ENCODE measurements around the gene SMG6.

The SMG6 gene

DNA sequence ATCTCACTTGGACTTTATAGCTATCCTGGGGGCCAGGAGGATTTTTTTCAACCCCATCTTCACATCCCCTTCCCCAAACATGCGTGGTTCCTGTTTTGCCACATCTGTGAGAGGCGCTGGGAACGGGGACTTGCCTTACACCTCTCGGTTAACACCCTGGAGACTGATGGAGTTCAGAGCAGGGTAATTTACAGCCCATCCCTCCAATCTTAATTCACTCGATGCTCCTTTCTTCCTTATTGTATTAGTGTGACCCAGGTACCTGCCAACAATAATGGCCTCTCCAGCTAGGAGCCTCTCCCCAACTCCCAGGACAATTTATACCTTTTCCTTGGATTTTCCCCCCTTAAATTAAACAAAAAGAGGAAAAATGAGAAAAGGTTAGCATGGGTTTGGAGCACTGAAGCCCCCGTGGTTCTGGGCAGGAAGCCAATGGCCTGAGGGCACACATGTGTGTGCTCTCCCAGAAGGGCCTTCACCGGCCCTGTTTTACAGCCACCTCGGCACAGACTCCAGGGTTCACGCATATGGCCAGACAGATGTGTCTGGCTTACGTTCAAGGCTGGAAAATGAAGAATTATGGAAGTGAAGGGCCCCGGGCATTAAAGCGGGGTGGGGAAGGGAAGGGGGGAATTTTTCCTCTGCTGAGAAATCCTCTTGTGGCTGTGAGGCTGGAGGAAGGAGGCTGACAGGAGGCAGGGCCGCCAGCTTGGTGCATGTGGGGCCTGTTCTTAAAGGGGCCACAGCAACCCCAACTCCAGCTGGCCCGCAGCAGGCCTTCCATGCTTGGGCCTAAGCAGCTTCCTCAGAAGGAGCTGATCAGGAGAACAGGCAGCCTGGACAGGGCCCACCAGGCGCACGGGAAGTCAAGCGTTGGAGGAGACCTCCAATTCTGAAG, 227.2 kb downstream of the SMG6 start:
- no peak for DNase-seq (ENCODE audit: low spot score)

DNA sequence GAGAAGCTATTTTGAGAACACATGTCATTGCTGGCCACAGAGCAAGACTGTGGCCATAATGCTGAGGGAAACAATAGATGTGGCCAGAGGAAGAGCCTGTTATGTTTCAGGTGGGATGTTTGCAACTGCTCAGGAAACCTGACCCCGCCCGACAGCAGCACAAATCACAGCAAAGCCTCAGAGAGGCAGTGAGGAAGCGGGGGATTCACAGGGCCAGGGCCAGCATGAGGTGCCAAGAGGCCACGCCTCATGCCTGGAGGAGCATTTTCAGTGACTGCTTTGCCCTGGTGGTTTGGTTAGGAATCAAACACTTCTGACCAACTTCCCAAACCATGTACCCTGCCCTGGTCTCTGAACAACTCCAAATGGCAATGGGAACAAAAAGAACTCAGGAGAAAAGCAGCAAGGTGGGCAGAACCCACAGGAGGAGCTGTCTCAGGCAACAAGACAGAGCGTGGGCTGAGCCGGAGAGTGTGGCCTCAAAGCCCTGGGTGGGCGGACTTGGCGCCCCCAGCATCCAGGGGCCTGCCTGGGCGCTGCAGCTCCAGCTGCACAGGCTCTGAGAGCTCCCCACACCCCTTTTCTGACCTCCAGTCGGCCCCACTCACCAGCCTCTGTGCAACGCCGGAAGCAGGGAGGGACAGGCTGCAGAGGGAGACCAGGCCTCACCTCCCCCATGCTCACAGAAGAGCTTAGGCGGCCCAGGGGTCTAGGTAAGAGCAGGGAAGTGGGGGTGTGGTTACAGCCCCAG, 228.1 kb downstream of the SMG6 start:
- no peak for DNase-seq (ENCODE audit: low spot score)

DNA sequence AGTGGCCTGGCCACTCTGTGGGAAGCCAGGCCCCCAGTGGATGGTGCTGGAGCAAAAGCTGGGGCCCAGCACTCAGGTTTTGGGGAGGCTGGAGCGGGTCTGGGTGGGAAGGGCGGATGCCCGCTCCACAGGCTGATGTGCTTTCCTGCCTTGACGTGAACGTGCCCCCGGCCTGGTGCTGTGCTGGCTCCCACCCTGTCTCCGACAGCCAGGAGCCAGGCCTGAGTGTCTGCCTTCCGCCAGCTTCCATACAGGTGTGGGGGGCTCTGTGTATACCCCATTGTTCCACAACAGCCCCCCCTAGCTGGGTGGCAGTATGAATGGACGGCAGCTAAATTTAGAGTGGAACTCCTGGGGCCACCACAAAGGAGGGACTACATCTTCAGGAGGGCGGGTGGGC, 228.7 kb downstream of the SMG6 start:
- no peak for DNase-seq (ENCODE audit: low spot score)

DNA sequence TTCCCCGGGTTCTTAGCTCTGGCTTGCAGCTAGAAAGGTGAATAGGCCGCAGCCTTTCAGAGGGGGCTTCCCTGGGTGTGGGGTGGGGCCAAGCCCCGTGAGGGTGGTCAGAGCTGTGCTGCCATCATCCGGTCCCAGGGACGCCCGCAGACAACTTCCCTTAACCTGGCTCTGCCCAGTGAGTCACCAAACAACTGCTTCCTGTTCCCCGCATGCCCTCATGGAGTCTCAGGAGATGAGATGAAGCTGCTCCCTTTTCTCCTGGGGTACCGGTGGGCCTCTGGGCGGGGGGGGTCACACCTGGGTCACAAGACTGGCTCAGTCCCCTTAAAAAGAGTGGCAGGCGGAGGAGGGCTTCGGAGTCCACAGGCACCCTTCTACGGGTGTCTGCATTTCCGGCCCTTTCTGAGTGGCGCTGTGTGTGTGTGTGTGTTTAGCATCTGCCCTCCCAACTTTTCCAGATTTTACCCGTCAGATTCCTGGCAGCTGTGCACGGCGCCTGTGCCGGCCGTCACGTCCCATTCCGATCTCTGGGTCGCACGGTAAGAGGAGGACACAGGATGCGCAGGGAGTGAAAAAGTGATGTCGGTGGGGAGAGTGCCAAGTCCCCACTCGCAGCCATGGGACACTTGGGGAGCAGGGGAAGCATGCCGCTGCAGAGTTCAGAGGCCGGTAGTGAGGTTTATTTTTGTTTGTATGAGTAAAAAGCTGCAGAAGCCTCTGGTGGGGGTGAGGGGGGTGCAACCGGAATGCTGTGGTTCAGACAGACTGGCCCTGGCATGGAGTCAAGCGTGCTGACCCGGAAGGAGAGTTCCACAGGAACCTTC, 231.9 kb downstream of the SMG6 start:
- DNase-seq (ENCODE audit: low spot score): no peak

DNA sequence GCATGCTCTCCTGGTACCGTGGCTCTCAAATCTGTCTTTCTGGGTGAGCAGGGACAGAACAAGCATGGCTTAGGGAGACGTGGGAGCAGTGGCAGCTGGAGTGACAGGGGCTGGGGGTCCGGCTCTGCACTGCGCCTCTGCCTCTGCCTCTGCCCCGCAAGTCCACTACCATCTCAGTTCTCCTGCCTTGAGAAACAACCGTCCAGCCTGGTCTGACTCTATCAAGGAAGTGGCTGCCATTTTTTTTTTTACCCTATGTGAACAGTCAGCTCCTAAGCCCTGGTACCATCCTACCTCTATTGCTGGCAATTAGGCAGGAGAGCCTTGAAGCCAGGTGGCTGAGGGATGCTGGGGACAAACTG, 232.6 kb downstream of the SMG6 start:
- DNase-seq (ENCODE audit: low spot score): no peak

DNA sequence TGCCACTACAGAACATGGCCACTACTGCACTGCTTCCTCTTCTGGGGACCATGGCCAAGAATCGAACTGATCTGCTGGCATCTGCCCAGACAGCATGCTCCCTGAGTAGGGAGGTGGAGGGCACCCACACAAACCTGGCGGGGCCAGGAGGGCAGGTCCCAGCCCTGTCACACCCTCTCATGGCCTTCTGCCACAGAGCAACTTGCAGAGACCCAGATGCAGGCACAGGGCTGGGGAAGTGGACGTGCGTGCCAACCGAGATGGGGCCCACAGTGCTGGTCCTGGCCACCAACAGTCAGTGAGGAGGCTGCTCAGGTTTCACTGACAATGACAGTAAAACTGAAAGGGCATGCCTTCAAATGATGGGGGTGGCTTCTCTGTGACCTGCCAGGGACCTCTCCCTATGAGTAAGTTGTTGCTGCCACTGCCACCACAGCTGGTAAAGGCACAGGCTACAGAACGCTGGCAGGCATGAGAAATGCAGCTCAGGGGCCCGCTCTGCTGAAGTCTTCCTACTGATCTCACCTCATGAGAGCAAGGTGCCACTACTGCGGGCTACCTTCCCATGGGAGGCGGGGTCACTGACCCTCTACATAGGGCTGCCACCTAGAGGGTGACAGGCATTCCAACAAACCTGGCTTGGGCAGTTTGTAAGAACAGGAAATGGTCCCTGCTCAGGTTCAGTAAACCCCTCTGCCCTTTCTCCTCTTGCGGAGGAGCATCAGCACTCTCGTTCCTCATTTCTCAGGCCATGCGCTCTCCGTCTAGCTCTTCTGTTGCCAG, 233.2 kb downstream of the SMG6 start:
- DNase-seq (ENCODE audit: low spot score): no peak

DNA sequence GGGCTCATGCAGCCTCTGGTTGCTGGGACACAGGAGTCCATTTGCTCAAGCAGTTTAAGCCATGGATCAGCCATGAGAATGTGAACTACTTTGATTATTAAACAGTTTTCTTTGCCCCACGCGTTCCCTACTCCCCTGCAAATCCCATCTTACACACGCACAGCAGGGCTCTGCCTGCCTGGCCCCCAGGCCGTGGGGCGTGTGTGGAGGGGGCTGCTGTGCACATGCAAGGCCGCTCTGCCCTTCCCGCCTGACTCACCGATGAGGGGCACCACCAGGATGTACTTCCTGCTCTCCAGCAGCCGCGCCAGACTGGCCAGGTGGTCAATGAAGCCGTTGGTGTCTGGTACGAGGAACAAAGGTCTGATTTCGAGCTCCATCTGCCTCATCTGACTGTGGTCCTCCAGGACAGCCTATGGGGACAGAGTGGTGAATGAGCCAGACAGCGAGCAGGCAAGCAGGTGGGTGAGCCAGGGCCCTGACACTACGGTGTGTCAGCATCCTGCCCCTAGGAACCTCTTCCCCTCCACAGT, 235.0 kb downstream of the SMG6 start:
- DNase-seq (ENCODE audit: low spot score): no peak

DNA sequence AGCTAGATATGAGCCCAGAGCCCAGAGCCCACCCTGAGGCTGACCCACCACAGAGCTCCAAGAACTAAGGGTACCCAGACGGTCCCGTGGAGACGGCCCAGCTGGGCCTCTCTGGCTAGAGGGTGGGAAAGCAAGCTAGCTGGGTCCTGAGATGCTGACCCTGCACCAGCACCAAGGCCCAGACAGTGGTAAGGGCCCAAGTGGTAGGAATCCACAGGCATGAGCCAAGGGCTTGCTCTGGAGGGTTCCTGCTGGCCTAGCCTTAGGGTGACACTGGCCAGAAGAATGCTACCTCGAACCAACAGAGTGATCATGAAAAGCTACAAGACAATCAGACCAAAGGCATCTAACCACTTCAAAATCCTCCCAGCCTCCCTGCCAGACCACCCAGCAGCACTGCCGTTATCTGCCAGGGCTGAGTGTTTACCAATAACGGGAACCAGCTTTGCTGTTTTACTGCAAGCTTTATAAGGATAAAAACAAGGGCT, 235.5 kb downstream of the SMG6 start:
- no peak for DNase-seq (ENCODE audit: low spot score)

DNA sequence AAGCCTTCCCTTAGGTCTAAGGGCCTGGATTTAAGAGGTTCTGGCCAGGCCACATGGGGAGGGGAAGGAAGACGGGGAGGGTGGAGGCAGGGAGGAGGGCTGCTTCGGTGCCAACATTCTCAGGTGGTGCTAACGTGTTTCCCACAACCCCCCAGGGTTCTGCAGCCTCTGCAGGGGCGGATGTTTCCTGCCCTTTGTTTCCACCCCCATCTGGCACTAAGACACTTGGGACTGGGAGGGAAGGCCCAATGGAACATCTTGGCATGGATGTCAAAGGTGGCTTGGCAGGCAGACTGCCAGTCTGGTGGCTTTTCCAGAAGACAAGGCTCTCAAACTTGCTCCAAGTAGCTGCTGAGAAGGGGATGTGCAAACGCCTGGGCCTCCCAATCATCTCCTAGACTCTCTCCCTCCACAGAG, 236.0 kb downstream of the SMG6 start:
- no peak for DNase-seq (ENCODE audit: low spot score)

DNA sequence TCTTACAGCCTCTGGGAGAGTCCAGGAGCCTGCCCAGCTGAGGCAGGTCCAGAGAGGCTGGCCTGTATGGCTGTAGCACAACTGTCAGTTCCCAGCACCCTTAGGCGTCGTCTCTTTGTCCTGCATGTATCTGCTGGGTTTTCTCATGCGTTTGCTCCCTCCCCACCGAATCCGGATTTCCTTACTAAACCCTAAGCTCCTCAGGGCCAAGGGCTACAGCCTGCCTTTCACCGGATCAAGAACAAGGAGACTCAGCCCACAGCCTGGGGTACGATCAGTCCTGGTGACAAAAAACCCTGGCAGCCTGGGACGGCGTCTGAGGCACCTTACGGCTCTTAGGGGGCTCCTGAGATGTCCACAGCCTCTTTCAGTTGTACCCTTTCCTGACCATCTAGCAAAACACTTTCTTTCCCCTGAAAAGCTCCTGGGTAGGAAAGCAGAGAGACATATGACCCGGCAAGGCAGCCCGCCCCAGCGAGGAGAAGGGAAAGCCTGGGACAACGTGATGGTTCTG, 236.5 kb downstream of the SMG6 start:
- DNase-seq (ENCODE audit: low spot score): no peak

DNA sequence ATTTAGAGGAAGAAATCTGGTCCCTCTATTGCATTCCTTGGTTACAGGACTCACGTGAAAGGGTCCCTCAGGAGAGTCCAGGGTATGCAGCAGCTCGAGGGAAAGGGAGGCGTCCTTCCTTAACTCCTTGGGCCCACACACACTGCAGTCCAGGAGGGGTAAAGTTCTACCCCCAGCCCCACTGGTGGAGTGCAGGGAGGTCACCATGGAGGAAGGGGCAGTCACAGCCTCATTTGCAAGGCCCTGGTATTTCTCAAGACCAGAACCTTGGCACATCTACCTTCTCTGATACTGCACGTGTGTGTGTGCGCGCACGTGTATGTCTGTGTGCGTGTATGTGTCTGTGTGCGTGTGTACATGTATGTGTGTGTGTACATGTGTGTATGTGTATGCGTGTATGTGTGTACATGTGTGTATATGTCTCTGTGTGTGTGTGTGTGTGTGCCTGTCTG, 237.6 kb downstream of the SMG6 start:
- DNase-seq (ENCODE audit: low spot score): no peak

DNA sequence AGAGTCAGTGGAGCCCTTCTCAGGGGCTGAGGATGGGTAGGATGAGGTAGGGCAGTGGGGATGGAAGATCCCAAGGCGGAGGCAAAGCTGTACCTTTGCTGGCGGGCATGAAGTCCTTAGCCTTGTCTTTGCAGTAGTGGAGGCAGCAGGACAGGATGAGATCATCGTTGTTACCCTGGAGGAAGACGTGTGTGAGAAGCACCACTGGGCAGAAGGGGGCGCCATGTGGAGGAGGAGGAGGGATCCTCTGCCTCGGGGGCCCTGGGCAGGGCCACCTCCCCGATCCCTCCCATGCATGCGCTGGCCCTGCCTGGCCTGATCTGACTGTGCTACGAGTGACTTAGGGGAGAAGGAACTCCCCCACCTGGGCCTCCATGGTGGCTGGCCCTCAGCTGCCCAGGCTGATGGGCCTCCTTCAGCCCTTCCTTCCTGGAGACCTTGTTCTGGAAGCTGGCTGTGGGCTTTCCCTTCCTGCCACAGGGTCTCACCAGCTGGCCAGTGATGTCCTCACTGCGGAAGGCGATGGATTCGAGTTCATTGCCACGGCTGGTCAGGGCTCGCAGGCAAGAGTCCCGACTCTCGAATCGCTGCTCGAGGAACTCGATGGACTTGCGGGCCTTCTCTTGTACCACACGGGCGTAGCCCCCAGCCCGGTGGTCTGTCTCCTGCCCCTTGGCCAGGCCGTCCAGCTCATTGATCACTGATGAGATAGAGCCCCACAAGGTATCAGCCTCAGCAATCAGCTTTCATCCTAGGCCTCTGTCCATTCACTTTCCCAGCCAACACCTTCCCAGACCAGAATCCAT, 238.4 kb downstream of the SMG6 start:
- no peak for DNase-seq (ENCODE audit: low spot score)

DNA sequence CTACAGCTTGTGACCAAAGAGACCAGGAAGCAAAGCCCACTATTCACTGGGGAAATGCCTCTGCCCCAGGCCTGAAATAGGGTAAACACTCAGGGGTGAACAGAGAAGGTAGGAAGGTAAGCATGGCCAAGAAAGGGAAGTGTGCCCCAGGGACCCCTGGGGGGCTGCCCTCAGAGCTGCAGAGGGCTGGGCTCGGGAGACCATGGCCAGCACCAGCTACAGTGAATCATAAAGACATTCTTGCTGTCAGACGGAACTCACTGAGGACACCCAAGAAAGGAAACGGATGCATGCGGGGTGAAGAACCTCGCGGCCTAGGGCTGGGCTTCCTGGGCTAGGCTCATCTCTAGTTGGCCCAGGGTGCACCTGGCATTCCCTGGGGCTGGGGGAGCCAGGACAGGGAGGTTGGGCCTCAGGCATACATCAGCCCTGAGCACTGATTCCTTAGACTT, 239.0 kb downstream of the SMG6 start:
- no peak for DNase-seq (ENCODE audit: low spot score)

DNA sequence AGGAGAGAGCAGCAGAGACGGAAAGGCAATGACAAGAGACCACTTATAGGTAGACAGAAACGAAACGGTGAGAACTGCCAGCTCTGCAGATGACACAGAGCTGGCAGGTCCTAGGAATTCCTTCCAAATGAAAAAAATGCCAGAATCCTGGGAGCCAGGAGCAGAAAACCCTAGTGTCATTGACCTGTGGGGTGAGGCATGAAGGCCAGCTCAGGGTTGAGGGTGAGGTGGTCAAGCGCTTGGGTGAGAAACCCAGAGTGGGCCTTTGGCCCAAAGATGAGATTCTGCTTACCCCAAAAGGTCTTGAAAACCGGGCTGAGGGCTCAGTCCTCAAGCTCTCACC, 239.5 kb downstream of the SMG6 start:
- no peak for DNase-seq (ENCODE audit: low spot score)

DNA sequence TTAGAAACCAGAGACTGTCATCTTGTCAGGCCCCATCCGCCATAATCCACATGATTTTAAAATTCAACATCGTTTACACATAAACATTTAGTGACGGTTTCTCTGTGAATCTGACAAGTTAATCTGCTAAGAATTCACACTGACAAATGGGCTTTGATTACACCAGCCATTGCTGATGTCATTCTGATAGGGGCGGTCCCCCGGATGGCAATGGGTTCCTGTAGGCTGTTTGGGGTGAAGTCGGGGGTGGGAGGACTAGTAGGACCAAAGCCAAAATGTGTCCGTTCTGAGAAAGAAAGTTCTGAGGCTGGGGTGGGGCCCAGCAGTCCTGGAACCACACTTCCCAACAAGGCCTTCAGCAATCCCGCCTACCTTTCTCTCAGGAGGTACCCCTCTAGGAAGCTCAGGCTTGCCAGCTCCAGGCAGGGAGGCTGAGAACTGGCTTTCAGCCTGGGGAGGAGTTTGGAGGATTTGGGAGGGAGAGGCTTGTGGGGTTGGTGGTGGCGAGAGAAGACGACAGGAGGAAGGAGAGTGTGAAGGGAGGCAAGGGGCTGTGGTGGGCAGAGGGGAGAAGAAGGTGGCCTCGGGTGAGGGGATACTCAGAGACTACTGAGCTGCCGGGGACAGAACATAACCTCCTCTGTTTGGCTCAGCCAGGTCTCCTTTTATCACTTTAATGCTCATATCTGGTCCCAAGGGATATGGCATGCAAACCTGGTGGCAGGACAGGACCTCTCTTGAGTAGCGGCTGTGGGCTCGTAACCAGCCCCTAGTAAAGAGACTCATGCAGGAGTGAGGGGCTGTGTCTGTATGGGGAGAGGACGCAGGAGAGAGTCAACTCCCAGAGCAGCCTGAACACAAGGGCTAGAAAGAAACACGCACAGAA, 240.1 kb downstream of the SMG6 start:
- DNase-seq (ENCODE audit: low spot score): no peak

DNA sequence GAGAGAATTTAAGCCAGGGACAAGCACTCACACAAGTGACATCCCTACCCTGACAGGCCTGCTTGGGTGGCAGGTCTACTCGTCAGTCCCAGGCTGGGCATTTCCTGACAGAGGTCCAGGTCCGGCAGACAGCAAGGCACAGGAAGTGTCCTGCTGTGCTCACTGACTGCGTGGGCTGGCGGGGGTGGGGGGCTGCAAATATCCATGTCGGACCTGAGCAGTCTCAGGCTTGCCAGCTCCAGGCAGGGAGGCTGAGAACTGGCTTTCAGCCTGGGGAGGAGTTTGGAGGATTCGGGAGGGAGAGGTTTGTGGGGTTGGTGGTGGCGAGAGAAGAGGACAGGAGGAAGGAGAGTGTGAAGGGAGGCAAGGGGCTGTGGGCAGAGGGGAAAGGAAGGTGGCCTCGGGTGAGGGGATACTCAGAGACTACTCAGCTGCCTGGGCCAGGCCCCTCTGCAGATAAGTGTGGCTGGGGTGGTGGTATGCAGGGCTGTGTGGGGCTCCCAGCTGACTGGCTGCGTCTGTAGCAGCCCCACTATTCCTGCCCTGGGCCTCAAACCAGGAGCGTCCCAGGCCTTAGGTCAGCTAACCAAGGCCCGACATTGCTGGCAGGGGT, 240.9 kb downstream of the SMG6 start:
- DNase-seq (ENCODE audit: low spot score): no peak

DNA sequence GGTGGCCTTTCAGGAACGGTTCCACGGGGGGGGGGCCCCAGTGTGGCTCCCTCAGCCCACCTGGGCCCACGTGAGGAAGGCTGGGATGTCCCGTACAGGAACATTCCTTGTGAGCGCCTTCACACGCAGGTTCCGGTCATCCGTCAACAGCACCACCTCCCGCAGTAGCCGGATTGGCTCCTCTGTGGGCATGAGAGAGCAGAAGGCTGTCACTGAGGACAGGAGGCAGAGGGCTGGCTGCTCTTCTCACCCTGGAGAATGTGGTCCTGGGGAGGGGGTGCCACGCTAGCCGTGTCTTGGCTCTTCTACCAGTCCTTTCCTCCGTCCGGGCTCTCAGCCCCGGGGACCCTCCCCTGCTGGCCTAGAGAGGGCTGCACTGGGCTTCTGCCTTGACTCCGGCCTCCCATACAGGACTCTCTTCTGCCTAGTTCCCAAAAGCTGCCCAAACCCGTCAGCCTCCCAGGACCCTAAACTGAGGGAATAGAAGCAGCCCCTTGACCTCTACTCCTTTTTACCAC, 242.1 kb downstream of the SMG6 start:
- no peak for DNase-seq (ENCODE audit: low spot score)

DNA sequence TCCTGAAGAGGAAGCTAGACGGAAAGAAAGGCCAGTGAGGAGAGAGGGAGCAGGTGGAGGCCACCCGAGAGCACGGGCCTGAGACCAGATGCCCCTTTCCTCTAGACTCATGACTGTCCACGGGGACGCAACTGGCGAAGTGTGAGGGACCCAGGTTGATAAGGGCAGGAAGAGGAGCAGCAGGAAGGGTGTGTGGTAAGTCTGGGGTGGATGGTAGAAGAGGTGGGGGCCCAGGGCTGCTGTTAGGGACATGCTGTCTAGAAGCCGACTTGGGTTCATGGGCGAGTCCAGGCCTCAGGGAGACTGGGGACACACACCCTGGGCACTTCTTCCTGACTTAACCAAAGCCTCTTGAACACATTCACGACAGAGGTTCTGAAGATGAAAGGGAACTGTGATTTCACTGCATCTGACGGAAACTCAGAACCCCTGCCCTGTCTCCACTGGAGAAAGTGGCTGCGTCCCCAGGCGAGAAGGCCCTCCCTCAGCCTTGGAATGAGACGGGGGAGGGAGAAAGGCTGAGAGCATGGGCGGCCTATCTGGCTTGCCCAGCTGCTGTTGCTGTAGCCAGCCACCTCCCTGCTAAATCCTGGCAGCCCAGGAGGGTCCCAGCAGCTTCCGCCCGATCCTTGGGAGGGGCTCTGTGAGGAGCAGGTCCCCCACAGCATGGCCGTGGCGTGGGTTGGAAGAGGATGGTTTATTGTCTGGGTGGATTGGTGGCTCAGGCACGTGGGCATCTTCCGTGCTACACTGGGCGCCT, 242.7 kb downstream of the SMG6 start:
- no peak for DNase-seq (ENCODE audit: low spot score)
